Prostate gland (tissue), 2 donors: ENCODE results near the gene IP6K1. TPM values are rescaled to one million over a fixed set of nuclear protein-coding genes. Genes with fewer than 3 reads are reported as not detected.

ENCODE experiments used
- DNase-seq: peaks from one replicate; pipeline ENCODE4 v3.0.0-alpha.2; 2019; ENCODE audit warnings: low spot score
- H3K27ac ChIP-seq, 2 donors: fragments of 200-600 bp; sonication (generic); 2 replicates each; pipeline ENCODE4 v1.5.1; 2017 to 2019
- H3K27me3 ChIP-seq: fragments of 200-600 bp; sonication (generic); replicated peaks from 2 replicates; pipeline ENCODE4 v1.5.1; 2019; ENCODE audit not compliant: insufficient read depth
- H3K36me3 ChIP-seq, 2 donors: fragments of 200-600 bp; sonication (generic); 1 replicate in 1 of 2; 2 replicates in 1 of 2; pipeline versions ENCODE4 v1.5.1 to v1.8.1; 2017 to 2019
- H3K4me1 ChIP-seq: fragments of 200-600 bp; sonication (generic); replicated peaks from 2 replicates; pipeline ENCODE4 v1.5.1; 2019
- H3K4me3 ChIP-seq, 2 donors: fragments of 200-600 bp; sonication (generic); 2 replicates each; pipeline ENCODE4 v1.5.1; 2017 to 2019
- H3K9me3 ChIP-seq: fragments of 200-600 bp; sonication (generic); 2 replicates; pipeline ENCODE4 v1.5.1; 2017
- CTCF ChIP-seq, 4 experiments: fragments of 200-600 bp in 2 of 4; fragments of 450-650 bp in 2 of 4; sonication (generic) in 2 of 4; IDR thresholded peaks; 1 replicate in 3 of 4; 2 replicates in 1 of 4; pipeline ENCODE4 v1.5.1; 2016 to 2019; ENCODE audit warnings: antibody characterized with exemption in 4 of 4, mild to moderate bottlenecking in 2 of 4, moderate library complexity in 2 of 4
- POLR2A ChIP-seq: fragments of 450-650 bp; IDR thresholded peaks from one replicate; pipeline ENCODE4 v1.6.1; 2016; ENCODE audit warnings: antibody characterized with exemption, mild to moderate bottlenecking
- POLR2AphosphoS5 ChIP-seq: sonication (generic); formaldehyde crosslinking; IDR thresholded peaks from one replicate; pipeline ENCODE4 v1.6.1; 2017; ENCODE audit warnings: antibody characterized with exemption
- WGBS: methylation state at CpG from one replicate; pipeline ENCODE4 v1.1.5; 2018; 5-methylcytosine and 5-hydroxymethylcytosine counted together
- intact Hi-C: fragments of 100-400 bp; cut with DNase I; formaldehyde crosslinking; loops from one replicate; pipeline ENCODE4 v1.14.2; 2022
- total RNA-seq, 2 donors: library from RNA; depleted of rRNA; stranded (reverse); fragments of >200 nt; gene quantifications; one replicate each; pipeline ENCODE4 v1.1.0, GENCODE V29; 2016

Gene IP6K1
- total RNA-seq, 2 donors from 2014 or later: 46.5 to 119 TPM

- TF ChIP-seq POLR2A (no peak), POLR2AphosphoS5 (no peak), CTCF (IDR thresholded peaks at IDR 0.05) (no peak)
- DNase-seq: no peak
- peaks cover 7% of the 10 kb centered on the region for H3K4me1 ChIP-seq
- no peak overlapping the region for H3K27ac ChIP-seq
- H3K4me3 ChIP-seq: no peak overlapping the region
- no peaks in the 10 kb centered on the region for H3K9me3 ChIP-seq
- H3K27me3 ChIP-seq: no peaks in the 10 kb centered on the region
- WGBS: 46% methylated on average over 3 of the region's 3 CpGs
- H3K36me3 ChIP-seq: no peaks in the 10 kb centered on the region
- intact Hi-C loops: no loop called here
Observed at GRCh38 chr3:49775538-49775937, 10.8 kb downstream of the IP6K1 start.

- 93% methylated on average over 2 of the region's 2 CpGs for WGBS
- Histone ChIP-seq H3K4me1 (no peaks in the 10 kb centered on the region), H3K27ac (no peak overlapping the region), H3K4me3 (no peak overlapping the region), H3K9me3 (no peaks in the 10 kb centered on the region), H3K27me3 (no peaks in the 10 kb centered on the region), H3K36me3 (no peaks in the 10 kb centered on the region)
- DNase-seq: no peak
- intact Hi-C loops: no loop called here
- TF ChIP-seq POLR2AphosphoS5 (no peak), CTCF (IDR thresholded peaks at IDR 0.05) (no peak), POLR2A (no peak)
Observed at GRCh38 chr3:49772703-49773102, 13.6 kb downstream of the IP6K1 start.

- H3K4me3 ChIP-seq: no peak overlapping the region
- no peaks in the 10 kb centered on the region for H3K9me3 ChIP-seq
- intact Hi-C loops: no loop called here
- TF ChIP-seq POLR2AphosphoS5: no peak
- no peak for TF ChIP-seq POLR2A
- H3K4me1 ChIP-seq: no peaks in the 10 kb centered on the region
- H3K27ac ChIP-seq: no peak overlapping the region
- H3K36me3 ChIP-seq: no peaks in the 10 kb centered on the region
- no peaks in the 10 kb centered on the region for H3K27me3 ChIP-seq
- no peak for DNase-seq
- 73% methylated on average over 1 of the region's 1 CpG for WGBS
Observed at GRCh38 chr3:49771340-49771938, 14.9 kb downstream of the IP6K1 start.

GRCh38 chr3:49769926-49770325, 16.4 kb downstream of the IP6K1 start:
- no peak overlapping the region for H3K4me3 ChIP-seq
- no peaks in the 10 kb centered on the region for H3K9me3 ChIP-seq
- H3K27ac ChIP-seq: no peak overlapping the region
- DNase-seq: no peak
- no peaks in the 10 kb centered on the region for H3K27me3 ChIP-seq
- H3K4me1 ChIP-seq: no peaks in the 10 kb centered on the region
- intact Hi-C loops: no loop called here
- no peak for TF ChIP-seq POLR2A
- TF ChIP-seq CTCF (IDR thresholded peaks at IDR 0.05): no peak
- no peak for TF ChIP-seq POLR2AphosphoS5
- no peaks in the 10 kb centered on the region for H3K36me3 ChIP-seq

- DNase-seq: no peak
- WGBS: 85% methylated on average over 3 of the region's 3 CpGs
Observed at GRCh38 chr3:49769286-49769915, 16.9 kb downstream of the IP6K1 start.

More at GRCh38 chr3:49769286-49769915, 16.9 kb downstream of the IP6K1 start:
- TF ChIP-seq POLR2AphosphoS5: no peak
- no peak for TF ChIP-seq POLR2A
- no peak for TF ChIP-seq CTCF (IDR thresholded peaks at IDR 0.05)
- Histone ChIP-seq H3K27me3 (no peaks in the 10 kb centered on the region), H3K36me3 (no peaks in the 10 kb centered on the region), H3K4me3 (no peak overlapping the region), H3K9me3 (no peaks in the 10 kb centered on the region), H3K27ac (no peak overlapping the region), H3K4me1 (no peaks in the 10 kb centered on the region)
- intact Hi-C loops: no loop called here
